HL-60 (cell line): Measurements from ENCODE around the gene TSKS.

Source experiments
- CTCF ChIP-seq: IDR thresholded peaks from one replicate; pipeline ENCODE4 v1.5.1; 2011; ENCODE audit warnings: low read length, control low read depth, inconsistent platforms; ENCODE audit not compliant: insufficient read depth
- GABPA ChIP-seq: IDR thresholded peaks from 2 replicates; pipeline ENCODE4 v1.6.1; 2012; ENCODE audit warnings: low read depth
- POLR2AphosphoS5 ChIP-seq: IDR thresholded peaks from 2 replicates; pipeline ENCODE4 v1.6.1; 2012; ENCODE audit warnings: low read depth

- no peak for TF ChIP-seq CTCF
- no peak for TF ChIP-seq POLR2AphosphoS5
- no peak for TF ChIP-seq GABPA
Observed at GRCh38 chr19:49727217-49728030, 35.7 kb downstream of the TSKS start.
